Mesothelial cell of epicardium (in vitro differentiated cells): ENCODE data around the gene RGS11. TPM values are rescaled to one million over a fixed set of nuclear protein-coding genes. Genes with fewer than 3 reads are reported as not detected.

Experiments used
- DNase-seq, 2 experiments: peaks; one replicate each; pipeline ENCODE4 v3.0.0; 2021; ENCODE audit warnings: low spot score in 2 of 2; ENCODE audit not compliant: unreplicated experiment in 2 of 2
- H3K27ac Mint-ChIP-seq: 2 replicates; pipeline ENCODE4 v1.8.0; 2021; ENCODE audit warnings: mixed read lengths
- H3K27me3 Mint-ChIP-seq: 2 replicates; pipeline ENCODE4 v1.8.0; 2021; ENCODE audit warnings: low read depth, mixed read lengths
- H3K36me3 Mint-ChIP-seq: 2 replicates; pipeline ENCODE4 v1.8.0; 2021; ENCODE audit warnings: mixed read lengths
- H3K4me1 Mint-ChIP-seq: 2 replicates; pipeline ENCODE4 v1.8.0; 2021; ENCODE audit warnings: mixed read lengths
- H3K4me3 Mint-ChIP-seq: 2 replicates; pipeline ENCODE4 v1.8.0; 2021; ENCODE audit warnings: mild to moderate bottlenecking, moderate library complexity, mixed read lengths
- H3K9me3 Mint-ChIP-seq: 2 replicates; pipeline ENCODE4 v1.8.0; 2021; ENCODE audit warnings: mixed read lengths
- CTCF ChIP-seq: fragments of 200-600 bp; sonication (generic); IDR thresholded peaks from one replicate; pipeline ENCODE4 v1.5.0; 2021; ENCODE audit warnings: antibody characterized with exemption; ENCODE audit not compliant: unreplicated experiment
- total RNA-seq: library from RNA; stranded (reverse); gene quantifications from 3 replicates; pipeline ENCODE4 v1.2.1, GENCODE V29; 2021

The RGS11 gene
- total RNA-seq, 1 donor from 2014 or later, result 3.5 TPM

- Mint-ChIP-seq H3K9me3 (no peaks in the 10 kb centered on the region), H3K27ac (peak overlapping the region; percentile 25), H3K36me3 (peaks cover 10% of the 10 kb centered on the region), H3K4me1 (peaks cover 2% of the 10 kb centered on the region), H3K27me3 (no peaks in the 10 kb centered on the region), H3K4me3 (no peak overlapping the region)
- no peak for DNase-seq
- TF ChIP-seq CTCF, result no peak
Observed at GRCh38 chr16:265711-266110, 10.0 kb downstream of the RGS11 start.

GRCh38 chr16:265002-265529, 10.7 kb downstream of the RGS11 start:
- Mint-ChIP-seq H3K27ac (no peak overlapping the region), H3K27me3 (no peaks in the 10 kb centered on the region), H3K4me1 (peaks cover 2% of the 10 kb centered on the region), H3K36me3 (peaks cover 16% of the 10 kb centered on the region), H3K4me3 (no peak overlapping the region), H3K9me3 (no peaks in the 10 kb centered on the region)
- DNase-seq, result no peak
- no peak for TF ChIP-seq CTCF

GRCh38 chr16:264440-264951, 11.2 kb downstream of the RGS11 start:
- peaks cover 16% of the 10 kb centered on the region for H3K36me3 Mint-ChIP-seq
- no peak for TF ChIP-seq CTCF
- peaks cover 2% of the 10 kb centered on the region for H3K4me1 Mint-ChIP-seq
- no peak overlapping the region for H3K27ac Mint-ChIP-seq
- H3K27me3 Mint-ChIP-seq, result no peaks in the 10 kb centered on the region
- no peaks in the 10 kb centered on the region for H3K9me3 Mint-ChIP-seq
- no peak for DNase-seq
- H3K4me3 Mint-ChIP-seq, result no peak overlapping the region

- peaks cover 2% of the 10 kb centered on the region for H3K4me1 Mint-ChIP-seq
- TF ChIP-seq CTCF, result no peak
- no peak for DNase-seq
- no peak overlapping the region for H3K27ac Mint-ChIP-seq
- H3K36me3 Mint-ChIP-seq, result peaks cover 16% of the 10 kb centered on the region
- no peaks in the 10 kb centered on the region for H3K9me3 Mint-ChIP-seq
- H3K27me3 Mint-ChIP-seq, result no peaks in the 10 kb centered on the region
- H3K4me3 Mint-ChIP-seq, result no peak overlapping the region
Observed at GRCh38 chr16:263944-264343, 11.8 kb downstream of the RGS11 start.

- Mint-ChIP-seq H3K4me3 (no peak overlapping the region), H3K9me3 (no peaks in the 10 kb centered on the region), H3K27ac (no peak overlapping the region), H3K27me3 (no peaks in the 10 kb centered on the region), H3K4me1 (no peaks in the 10 kb centered on the region), H3K36me3 (peaks cover 16% of the 10 kb centered on the region)
- TF ChIP-seq CTCF, result no peak
- DNase-seq, result no peak
Observed at GRCh38 chr16:263182-263774, 12.5 kb downstream of the RGS11 start.
